HuH-7.5 (cell line): ENCODE measurements around the gene MDN1.
"Not testable (repeated sequence)": the region's sequence is repeated elsewhere in the genome, so short reads cannot be mapped to it uniquely, and the experiment has no call there.

Experiments
- DNase-seq: peaks from one replicate; pipeline ENCODE4 v3.0.0; 2011; ENCODE audit warnings: low spot score

The MDN1 gene

GRCh38 chr6:89649682-89650081, 169.9 kb downstream of the MDN1 start:
- DNase-seq = no peak

- DNase-seq = no peak
Measured at GRCh38 chr6:89644864-89645263, 174.7 kb downstream of the MDN1 start.

- no peak for DNase-seq
Measured at GRCh38 chr6:89643406-89643805, 176.2 kb downstream of the MDN1 start.

GRCh38 chr6:89642956-89643355, 176.6 kb downstream of the MDN1 start:
- no peak for DNase-seq

- DNase-seq = not testable (repeated sequence)
Measured at GRCh38 chr6:89641581-89641980, 178.0 kb downstream of the MDN1 start.

GRCh38 chr6:89640804-89641203, 178.8 kb downstream of the MDN1 start:
- DNase-seq = no peak

- DNase-seq = peak; percentile 77
Measured at GRCh38 chr6:89638320-89639195, 181.0 kb downstream of the MDN1 start, which contains the start of gene LYRM2. TSS of gene LYRM2 (minus strand) at chr6:89638747. CDS start at chr6:89638716, 31 bp downstream.

- no peak for DNase-seq
Measured at GRCh38 chr6:89637960-89638319, 181.7 kb downstream of the MDN1 start.

- DNase-seq = not testable (repeated sequence)
Measured at GRCh38 chr6:89636412-89636811, 183.2 kb downstream of the MDN1 start.

- DNase-seq = no peak
Measured at GRCh38 chr6:89630488-89630887, 189.1 kb downstream of the MDN1 start.

GRCh38 chr6:89623749-89624148, 195.8 kb downstream of the MDN1 start:
- no peak for DNase-seq

GRCh38 chr6:89619567-89619966, 200.0 kb downstream of the MDN1 start:
- no peak for DNase-seq

GRCh38 chr6:89618026-89618425, 201.6 kb downstream of the MDN1 start:
- no peak for DNase-seq

GRCh38 chr6:89616531-89616930, 203.1 kb downstream of the MDN1 start:
- no peak for DNase-seq

GRCh38 chr6:89615882-89616281, 203.7 kb downstream of the MDN1 start:
- no peak for DNase-seq

- no peak for DNase-seq
Measured at GRCh38 chr6:89613790-89614189, 205.8 kb downstream of the MDN1 start.

GRCh38 chr6:89612121-89612520, 207.5 kb downstream of the MDN1 start:
- no peak for DNase-seq

GRCh38 chr6:89611666-89612065, 207.9 kb downstream of the MDN1 start:
- DNase-seq = no peak

GRCh38 chr6:89610149-89610642, 209.4 kb downstream of the MDN1 start:
- peak; percentile 71 for DNase-seq

GRCh38 chr6:89605861-89606260, 213.7 kb downstream of the MDN1 start:
- DNase-seq = no peak

- no peak for DNase-seq
Measured at GRCh38 chr6:89604653-89605052, 214.9 kb downstream of the MDN1 start.

GRCh38 chr6:89602166-89602565, 217.4 kb downstream of the MDN1 start:
- no peak for DNase-seq

- no peak for DNase-seq
Measured at GRCh38 chr6:89599727-89600126, 219.9 kb downstream of the MDN1 start.

- peak; percentile 76 for DNase-seq
Measured at GRCh38 chr6:89597988-89598387, 221.6 kb downstream of the MDN1 start.
